Epithelial cell of esophagus (primary cell): Measurements from ENCODE around the gene NOC4L.

Source experiments
- DNase-seq: peaks from one replicate; pipeline ENCODE4 v3.0.0; 2010; ENCODE audit warnings: low read depth
- H3K4me3 ChIP-seq: 2 replicates; pipeline ENCODE4 v1.5.1; 2011; ENCODE audit warnings: mild to moderate bottlenecking, low read length, control low read depth
- CTCF ChIP-seq: IDR thresholded peaks from 2 replicates; pipeline ENCODE4 v1.5.1; 2011; ENCODE audit warnings: low read depth, mild to moderate bottlenecking, low read length, control low read depth, inconsistent platforms; ENCODE audit not compliant: insufficient read depth; ENCODE audit errors: missing control alignments

Gene NOC4L

DNA sequence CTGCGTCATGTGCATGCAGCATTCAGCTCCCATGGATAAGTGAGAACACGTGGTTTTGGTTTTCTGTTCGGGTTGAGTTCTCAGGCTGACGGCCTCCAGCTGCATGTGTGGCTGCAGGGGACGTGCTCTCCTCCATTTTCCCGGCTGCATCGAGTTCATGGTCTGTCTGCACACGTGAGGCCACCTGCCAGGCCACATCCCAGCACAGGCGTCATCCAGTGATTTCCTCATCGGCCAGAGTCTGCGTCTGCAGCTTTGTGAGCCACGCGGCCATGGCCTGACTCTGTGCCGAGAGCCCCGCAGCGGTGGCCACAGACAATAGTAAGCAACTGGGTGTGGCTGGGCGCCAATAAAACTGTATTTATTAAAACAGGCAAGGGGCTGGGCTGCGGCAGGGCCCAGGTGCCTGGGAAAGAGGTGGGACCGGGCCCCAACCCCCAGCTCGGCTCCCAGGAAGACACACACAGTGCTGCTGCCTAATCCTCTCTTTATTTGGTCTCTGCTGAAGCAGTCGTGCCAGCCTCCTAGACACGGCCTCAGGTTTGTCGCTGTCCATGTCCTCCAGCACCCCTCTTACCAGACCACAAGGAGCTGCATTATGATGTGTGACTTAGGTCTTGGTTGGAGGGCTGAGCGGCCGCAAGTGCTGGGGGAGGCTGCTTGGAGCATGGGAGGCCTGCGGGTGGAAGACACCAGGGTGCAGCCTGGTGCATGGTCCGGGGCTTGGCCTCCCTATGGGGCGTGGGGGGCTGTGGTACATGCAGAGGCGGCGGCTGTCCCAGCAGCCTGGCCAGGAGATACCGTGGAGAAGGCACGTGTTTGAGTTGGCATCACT, 52.0 kb downstream of the NOC4L start:
- DNase-seq = no peak
- TF ChIP-seq CTCF = no peak

DNA sequence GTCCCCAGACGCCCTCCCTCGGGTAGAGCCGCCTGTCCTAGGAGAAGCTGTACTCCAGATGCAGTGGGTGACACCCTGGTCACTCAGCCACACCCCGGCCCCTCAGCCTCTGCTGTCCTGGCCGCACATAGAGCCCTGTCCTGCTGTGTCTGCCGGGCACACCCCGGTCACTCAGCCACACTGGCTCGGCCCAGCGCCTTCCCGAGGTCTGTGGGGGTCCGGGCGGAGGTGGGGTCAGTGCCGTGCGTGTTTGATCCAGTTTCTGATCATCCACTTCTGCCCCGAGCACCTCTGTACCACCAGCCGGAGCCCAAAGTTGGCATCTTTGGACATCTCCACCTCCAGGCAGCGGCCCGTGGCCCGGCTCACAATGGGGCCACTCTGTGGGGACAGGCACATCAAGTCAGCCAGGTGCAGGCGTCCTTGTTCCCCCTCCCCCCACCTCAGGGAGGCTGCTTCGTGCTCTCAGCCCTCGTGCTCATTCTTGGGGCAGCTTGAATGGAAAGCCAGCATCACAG, 52.7 kb downstream of the NOC4L start:
- no peak for TF ChIP-seq CTCF
- no peak for DNase-seq
- no peak overlapping the region for H3K4me3 ChIP-seq

More for the DNA sequence above, 52.0 kb downstream of the NOC4L start:
- H3K4me3 ChIP-seq = no peak overlapping the region

DNA sequence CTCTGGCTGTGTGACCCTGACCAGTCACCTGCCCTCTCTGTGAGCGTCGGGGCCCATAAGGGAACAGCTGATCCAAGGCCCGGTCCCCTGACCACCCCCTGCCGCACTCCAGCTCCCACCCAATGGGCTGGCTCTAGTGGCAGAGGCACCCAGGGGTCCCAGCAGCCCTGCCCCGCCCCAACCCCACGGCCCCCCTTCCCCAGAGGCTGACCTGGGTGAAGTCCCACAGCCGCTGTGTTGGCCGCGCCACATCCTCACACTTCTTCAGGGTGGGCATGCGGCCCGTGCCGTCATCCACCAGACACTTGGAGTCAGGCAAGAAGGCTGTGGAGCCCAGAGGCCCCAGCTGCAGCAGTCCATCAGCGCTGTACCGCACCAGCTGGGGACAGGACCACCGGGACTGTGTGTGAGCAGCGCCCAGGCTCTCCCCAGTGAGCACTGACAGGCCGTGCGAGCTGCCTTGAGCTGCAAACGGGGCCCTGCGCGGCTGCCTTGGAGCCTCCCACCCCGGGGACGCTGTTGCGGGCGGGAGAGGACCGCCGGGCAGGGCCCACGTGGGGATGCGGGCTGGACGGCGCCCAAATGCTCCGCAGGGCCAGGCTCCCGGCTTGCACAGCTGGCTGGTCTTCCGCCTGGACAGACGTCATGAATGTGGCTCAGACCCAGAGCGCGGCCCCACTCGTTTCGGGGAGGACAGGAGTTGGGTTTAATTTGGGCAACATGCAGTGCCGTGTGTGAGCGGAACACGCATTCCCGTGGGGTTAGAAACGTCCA, 53.5 kb downstream of the NOC4L start:
- no peak for TF ChIP-seq CTCF
- H3K4me3 ChIP-seq = no peak overlapping the region
- no peak for DNase-seq

DNA sequence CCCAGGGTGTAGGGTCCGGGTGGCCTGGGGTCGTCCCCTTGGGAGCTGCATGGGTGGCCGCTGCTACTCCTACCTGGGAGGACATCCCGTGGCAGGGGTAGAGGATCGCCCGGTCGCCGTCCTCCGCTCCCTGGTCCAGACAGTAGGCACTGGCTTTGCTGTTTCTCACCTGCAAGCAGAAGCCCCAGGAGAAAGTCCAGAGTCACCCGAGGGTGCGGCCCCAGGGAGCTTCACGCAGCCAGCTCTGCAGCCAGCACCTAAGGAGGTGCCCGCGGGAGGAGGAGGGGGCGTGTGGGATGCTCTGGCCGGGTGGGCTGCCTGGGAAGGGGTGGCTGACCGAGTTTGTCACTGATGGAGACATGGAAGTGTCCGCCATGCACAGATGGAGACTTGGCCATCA, 54.8 kb downstream of the NOC4L start:
- H3K4me3 ChIP-seq = no peak overlapping the region
- DNase-seq = no peak
- TF ChIP-seq CTCF = no peak

GRCh38 chr12:132199526-132200319, 55.5 kb downstream of the NOC4L start:
- H3K4me3 ChIP-seq = no peak overlapping the region
- no peak for TF ChIP-seq CTCF
- DNase-seq = no peak

GRCh38 chr12:132200800-132201199, 56.5 kb downstream of the NOC4L start:
- no peak for DNase-seq
- H3K4me3 ChIP-seq = no peak overlapping the region
- no peak for TF ChIP-seq CTCF
